Activated naive CD8-positive, alpha-beta T cell treated with anti-CD3 and anti-CD28 coated beads, Interleukin-2, amount 10 ng/mL, durations not matched to agents 7 days and 5 days (primary cell): ENCODE results near the gene SLC15A4. TPM values are rescaled to one million over a fixed set of nuclear protein-coding genes. Genes with fewer than 3 reads are reported as not detected.
"Not testable (repeated sequence)": the region's sequence is repeated elsewhere in the genome, so short reads cannot be mapped to it uniquely, and the experiment has no call there.

Experiments
- ATAC-seq: fragments of 150-1000 bp; cut with Tn5 transposase; one replicate; pipeline ENCODE4 v1.10.0; 2021; ENCODE audit warnings: low read depth, moderate library complexity
- POLR2A ChIA-PET: fragments of 350-600 bp; sonication (Branson Sonifier 250); formaldehyde crosslinking; loops from one replicate; lab custom pipeline; 2021; ENCODE audit warnings: antibody characterized with exemption; lab: Charles Lee
- DNase-seq: peaks from one replicate; pipeline ENCODE4 v3.0.0; 2021
- H3K27ac Mint-ChIP-seq: one replicate; pipeline ENCODE4 v1.8.0; 2022; ENCODE audit warnings: mild to moderate bottlenecking, mixed read lengths
- H3K27me3 Mint-ChIP-seq: one replicate; pipeline ENCODE4 v1.8.0; 2022; ENCODE audit warnings: mild to moderate bottlenecking, moderate library complexity, mixed read lengths
- H3K36me3 Mint-ChIP-seq: one replicate; pipeline ENCODE4 v1.8.0; 2021; ENCODE audit warnings: mild to moderate bottlenecking, mixed read lengths
- H3K4me1 Mint-ChIP-seq: one replicate; pipeline ENCODE4 v1.8.0; 2021; ENCODE audit warnings: mixed read lengths
- H3K4me3 Mint-ChIP-seq: one replicate; pipeline ENCODE4 v1.8.0; 2022; ENCODE audit warnings: mild to moderate bottlenecking, moderate library complexity, mixed read lengths
- H3K9me3 Mint-ChIP-seq: one replicate; pipeline ENCODE4 v1.8.0; 2021; ENCODE audit warnings: mixed read lengths
- total RNA-seq, 2 experiments: library from RNA; stranded (reverse); gene quantifications; one replicate each; pipeline ENCODE4 v1.2.3, GENCODE V29; 2021

SLC15A4 gene
- total RNA-seq, 2 experiments from 2014 or later, result 21.4 to 25.8 TPM

DNA sequence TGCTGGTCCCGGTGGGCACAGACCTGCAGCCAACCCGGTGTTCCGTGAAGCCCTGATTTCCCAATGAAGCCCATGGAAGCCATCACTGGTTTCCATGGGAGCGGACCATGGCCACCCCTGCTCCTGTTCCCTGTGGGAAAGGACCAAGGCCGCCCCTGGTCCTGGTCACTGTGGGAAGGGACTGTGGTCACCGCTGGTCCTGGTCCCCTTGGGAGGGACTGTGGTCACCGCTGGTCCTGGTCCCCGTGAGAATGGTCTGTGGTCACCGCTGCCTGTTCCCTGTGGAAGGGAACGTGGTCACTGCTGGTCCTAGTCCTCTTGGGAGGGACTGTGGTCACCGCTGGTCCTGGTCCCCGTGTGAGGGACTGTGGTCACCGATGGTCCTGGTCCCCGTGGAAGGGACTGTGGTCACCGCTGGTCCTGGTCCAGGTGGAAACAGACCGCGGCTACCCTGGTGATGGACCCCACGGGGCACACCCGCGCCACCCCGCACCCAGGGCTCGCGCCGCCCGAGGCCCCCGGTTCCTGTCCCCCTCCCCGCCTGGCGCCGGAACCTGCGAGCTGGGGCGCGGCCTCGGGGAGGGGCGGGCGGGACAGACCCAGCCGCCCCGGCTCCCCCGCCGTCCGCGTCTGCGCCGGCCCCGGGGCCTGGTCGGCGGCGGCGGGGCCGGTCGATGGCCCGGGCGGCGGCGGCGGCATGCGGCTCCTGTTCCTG is 29.3 kb upstream of the SLC15A4 start, which contains the start of gene GLT1D1:
GLT1D1 (plus strand) TSS at position 594 of the 715 bp plus-strand sequence; CDS start at position 698, 104 bp downstream.
- Mint-ChIP-seq H3K4me1 (no peaks in the 10 kb centered on the region), H3K9me3 (no peaks in the 10 kb centered on the region), H3K27ac (no peak within 1 kb of the TSS), H3K27me3 (peaks cover 32% of the 10 kb centered on the region), H3K36me3 (no peaks in the 10 kb centered on the region), H3K4me3 (peak within 1 kb of the TSS; percentile 48)
- DNase-seq (no peak), ATAC-seq (no peak)
- POLR2A ChIA-PET, result no interaction called here

DNA sequence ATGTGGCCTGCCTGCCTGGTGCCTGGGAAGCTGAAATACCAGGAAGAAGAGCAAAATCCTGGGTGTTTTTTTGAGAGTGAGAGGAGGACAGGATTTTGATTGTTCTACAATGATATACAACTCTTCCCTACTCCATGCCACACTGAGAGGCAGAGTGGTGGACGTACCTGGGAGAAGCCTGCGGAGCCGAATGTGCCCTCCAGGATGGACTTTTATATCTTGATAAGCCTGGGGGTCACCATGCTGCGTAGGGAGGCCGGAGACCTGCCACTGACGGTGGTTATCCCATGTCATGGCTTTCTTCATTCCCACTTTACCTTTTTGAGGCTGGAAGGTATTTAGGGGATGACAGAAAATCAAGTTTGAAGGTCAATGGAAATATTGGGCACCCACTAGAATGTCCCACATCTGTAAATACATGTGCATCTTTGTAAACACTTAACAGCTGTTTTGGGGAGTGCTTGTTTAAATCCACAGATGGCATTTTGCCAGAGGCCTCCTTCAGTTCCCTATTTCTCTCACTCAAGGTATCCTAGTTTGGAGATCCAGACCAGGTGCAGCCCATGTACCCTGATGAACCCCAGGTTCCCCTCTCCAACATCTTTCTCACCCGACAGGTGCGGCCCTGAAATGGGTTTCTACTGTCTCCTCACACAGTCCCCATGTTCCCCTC is 28.4 kb upstream of the SLC15A4 start:
- H3K27me3 Mint-ChIP-seq, result peaks cover 28% of the 10 kb centered on the region
- no peaks in the 10 kb centered on the region for H3K36me3 Mint-ChIP-seq
- no peak for DNase-seq
- no peak overlapping the region for H3K27ac Mint-ChIP-seq
- ATAC-seq, result no peak
- POLR2A ChIA-PET, result no interaction called here
- H3K4me1 Mint-ChIP-seq, result no peaks in the 10 kb centered on the region
- H3K9me3 Mint-ChIP-seq, result no peaks in the 10 kb centered on the region
- H3K4me3 Mint-ChIP-seq, result no peak overlapping the region

DNA sequence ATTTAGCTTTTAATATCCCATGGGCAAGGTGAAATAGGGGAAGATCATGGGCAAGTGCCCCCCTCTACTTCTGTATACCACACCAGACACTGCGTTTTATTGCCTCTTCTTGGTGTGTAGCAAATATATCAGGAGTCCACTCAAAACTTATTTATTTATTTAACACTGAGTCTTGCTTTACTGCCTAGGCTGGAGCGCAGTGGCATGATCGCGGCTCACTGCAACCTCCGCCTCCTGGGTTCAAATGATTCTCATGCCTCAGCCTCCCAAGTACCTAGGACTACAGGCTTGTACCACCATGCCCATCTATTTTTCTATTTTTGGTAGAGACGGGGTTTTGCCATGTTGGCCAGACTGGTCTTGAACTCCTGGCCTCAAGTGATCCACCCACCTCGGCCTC is 27.7 kb upstream of the SLC15A4 start:
- H3K27ac Mint-ChIP-seq, POLR2A ChIA-PET, H3K4me1 Mint-ChIP-seq, DNase-seq, H3K4me3 Mint-ChIP-seq, H3K9me3 Mint-ChIP-seq, ATAC-seq, H3K36me3 Mint-ChIP-seq: not testable (repeated sequence)
- peaks cover 28% of the 10 kb centered on the region for H3K27me3 Mint-ChIP-seq

DNA sequence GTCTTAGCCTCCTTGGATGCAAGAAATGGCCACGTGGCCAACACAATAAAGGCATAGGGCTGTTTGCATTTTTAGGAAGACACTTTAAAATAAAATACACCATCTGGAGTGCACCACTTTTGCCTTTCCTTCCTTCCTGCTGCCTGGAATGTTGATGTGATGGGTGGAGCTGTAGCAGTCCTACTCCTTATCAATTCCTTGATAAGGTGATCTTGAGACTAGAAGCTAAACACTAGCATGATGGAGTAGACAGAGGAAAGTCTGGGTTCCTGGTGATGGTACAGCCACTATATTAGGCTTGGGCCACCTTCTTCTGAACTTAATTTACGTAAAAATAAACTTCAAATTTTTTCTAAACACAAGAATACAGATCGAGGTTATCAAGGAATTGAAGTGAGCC is 26.6 kb upstream of the SLC15A4 start:
- ATAC-seq (no peak), DNase-seq (no peak)
- Mint-ChIP-seq H3K27ac (no peak overlapping the region), H3K9me3 (no peaks in the 10 kb centered on the region), H3K4me1 (no peaks in the 10 kb centered on the region), H3K4me3 (no peak overlapping the region), H3K27me3 (peaks cover 27% of the 10 kb centered on the region), H3K36me3 (no peaks in the 10 kb centered on the region)
- POLR2A ChIA-PET, result no interaction called here

DNA sequence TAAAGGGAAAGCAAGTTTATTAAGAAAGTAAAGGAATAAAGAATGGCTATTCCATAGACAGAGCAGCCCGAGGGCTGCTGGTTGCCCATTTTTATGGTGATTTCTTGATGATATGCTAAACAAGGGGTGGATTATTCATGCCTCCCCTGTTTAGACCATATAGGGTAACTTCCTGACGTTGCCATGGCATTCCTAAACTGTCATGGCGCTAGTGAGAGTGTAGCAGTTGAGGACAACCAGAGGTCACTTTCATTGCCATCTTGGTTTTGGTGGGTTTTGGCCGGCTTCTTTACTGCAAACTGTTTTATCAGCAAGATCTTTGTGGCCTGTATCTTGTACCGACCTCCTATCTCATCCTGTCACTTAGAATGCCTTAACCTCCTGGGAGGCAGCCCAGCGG is 26.0 kb upstream of the SLC15A4 start:
- not testable (repeated sequence) for DNase-seq, H3K27ac Mint-ChIP-seq, ATAC-seq, H3K4me3 Mint-ChIP-seq, H3K36me3 Mint-ChIP-seq, H3K4me1 Mint-ChIP-seq, H3K9me3 Mint-ChIP-seq
- peaks cover 23% of the 10 kb centered on the region for H3K27me3 Mint-ChIP-seq
- POLR2A ChIA-PET, result interaction anchor here (0.6 kb wide), 1 partner anchor 13 kb away, joined by 3 read pairs; no protein-coding TSS in a partner anchor

DNA sequence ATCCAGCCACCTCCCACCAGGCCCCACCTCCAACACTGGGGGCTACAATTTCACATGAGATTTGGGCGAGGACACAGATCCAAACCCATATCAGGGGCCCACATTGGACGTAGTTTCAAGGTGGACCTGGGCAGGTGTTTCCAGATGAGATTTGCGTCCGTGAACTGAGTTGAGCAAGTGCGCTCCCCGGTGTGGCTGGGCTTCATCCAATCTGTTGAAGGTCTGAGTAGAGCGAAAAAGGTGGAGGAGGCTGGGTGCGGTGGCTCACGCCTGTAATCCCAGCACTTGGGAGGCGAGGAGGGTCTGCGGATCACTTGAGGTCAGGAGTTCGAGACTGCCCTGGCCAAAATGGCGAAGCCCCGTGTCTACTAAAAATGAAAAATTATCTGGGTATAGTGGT is 24.6 kb upstream of the SLC15A4 start:
- Mint-ChIP-seq H3K27me3 (peaks cover 13% of the 10 kb centered on the region), H3K4me1 (no peaks in the 10 kb centered on the region), H3K27ac (no peak overlapping the region), H3K36me3 (no peaks in the 10 kb centered on the region), H3K9me3 (no peaks in the 10 kb centered on the region), H3K4me3 (no peak overlapping the region)
- ATAC-seq, result no peak
- POLR2A ChIA-PET, result no interaction called here
- DNase-seq, result no peak

DNA sequence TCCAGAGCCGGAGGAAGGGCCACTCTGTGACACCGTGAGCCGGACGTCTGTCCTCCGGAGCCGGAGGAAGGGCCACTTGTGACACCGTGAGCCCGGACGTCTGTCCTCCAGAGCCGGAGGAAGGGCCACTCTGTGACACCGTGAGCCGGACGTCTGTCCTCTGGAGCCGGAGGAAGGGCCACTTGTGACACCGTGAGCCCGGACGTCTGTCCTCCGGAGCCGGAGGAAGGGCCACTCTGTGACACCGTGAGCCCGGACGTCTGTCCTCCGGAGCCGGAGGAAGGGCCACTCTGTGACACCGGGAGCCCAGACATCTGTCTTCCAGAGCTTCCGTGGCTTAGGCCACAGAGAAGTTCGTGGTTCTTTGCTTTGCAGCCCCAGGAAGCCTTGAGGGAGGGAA is 22.9 kb upstream of the SLC15A4 start:
- H3K4me1 Mint-ChIP-seq, DNase-seq, H3K4me3 Mint-ChIP-seq, H3K27ac Mint-ChIP-seq, ATAC-seq, H3K36me3 Mint-ChIP-seq, H3K27me3 Mint-ChIP-seq, H3K9me3 Mint-ChIP-seq: not testable (repeated sequence)
- POLR2A ChIA-PET, result interaction anchor here (0.6 kb wide), 1 partner anchor 22 kb away, joined by 4 read pairs; no protein-coding TSS in a partner anchor

DNA sequence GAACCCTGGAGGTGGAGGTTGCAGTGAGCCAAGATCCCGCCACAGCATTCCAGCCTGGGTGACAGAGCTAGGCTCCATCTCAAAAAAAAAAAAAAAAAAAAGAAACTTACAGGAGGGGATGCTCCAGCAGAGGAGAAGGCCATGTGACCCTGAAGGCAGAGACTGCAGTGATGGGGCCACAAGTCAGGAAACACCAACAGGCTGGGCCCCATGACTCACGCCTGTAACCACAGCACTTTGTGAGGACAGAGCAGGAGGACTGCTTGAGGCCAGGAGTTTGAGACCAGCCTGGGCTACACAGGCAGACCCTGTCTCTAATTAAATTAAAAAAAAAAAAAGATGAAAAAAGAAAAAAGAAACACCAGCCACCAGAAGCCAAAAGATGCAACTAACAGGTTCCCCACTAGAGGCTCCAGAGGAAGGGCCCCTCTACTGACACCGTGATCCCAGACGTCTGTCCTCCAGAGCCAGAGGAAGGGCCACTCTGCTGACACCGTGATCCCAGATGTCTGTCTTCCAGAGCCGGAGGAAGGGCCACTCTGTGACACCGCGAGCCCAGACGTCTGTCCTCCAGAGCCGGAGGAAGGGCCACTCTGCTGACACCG is 20.4 kb upstream of the SLC15A4 start:
- Mint-ChIP-seq H3K4me1 (peaks cover 9% of the 10 kb centered on the region), H3K4me3 (no peak overlapping the region), H3K9me3 (no peaks in the 10 kb centered on the region), H3K36me3 (no peaks in the 10 kb centered on the region), H3K27me3 (peaks cover 12% of the 10 kb centered on the region), H3K27ac (no peak overlapping the region)
- POLR2A ChIA-PET, result no interaction called here
- DNase-seq (peak; percentile 34), ATAC-seq (peak; percentile 79)

DNA sequence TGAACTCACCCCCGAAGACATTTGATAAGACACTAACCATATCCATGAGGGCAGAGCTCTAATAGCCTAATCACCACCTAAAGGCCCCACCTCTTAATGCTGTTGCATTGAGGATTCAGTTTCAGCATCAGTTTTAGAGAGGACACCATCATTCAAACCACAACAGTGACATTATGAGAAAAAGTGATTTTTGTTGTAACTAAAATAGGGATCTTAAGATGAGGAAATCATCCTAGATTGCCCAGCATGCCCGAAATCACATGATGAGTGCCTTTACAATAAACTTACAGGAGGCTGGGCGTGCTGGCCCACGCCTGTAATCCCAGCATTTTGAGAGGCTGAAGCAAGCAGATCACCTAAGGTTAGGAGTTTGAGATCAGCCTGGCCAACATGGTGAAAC is 19.8 kb upstream of the SLC15A4 start:
- no peak for ATAC-seq
- Mint-ChIP-seq H3K4me1 (peaks cover 9% of the 10 kb centered on the region), H3K4me3 (no peak overlapping the region), H3K36me3 (no peaks in the 10 kb centered on the region), H3K27ac (no peak overlapping the region), H3K27me3 (peaks cover 12% of the 10 kb centered on the region), H3K9me3 (no peaks in the 10 kb centered on the region)
- no peak for DNase-seq
- POLR2A ChIA-PET, result no interaction called here

DNA sequence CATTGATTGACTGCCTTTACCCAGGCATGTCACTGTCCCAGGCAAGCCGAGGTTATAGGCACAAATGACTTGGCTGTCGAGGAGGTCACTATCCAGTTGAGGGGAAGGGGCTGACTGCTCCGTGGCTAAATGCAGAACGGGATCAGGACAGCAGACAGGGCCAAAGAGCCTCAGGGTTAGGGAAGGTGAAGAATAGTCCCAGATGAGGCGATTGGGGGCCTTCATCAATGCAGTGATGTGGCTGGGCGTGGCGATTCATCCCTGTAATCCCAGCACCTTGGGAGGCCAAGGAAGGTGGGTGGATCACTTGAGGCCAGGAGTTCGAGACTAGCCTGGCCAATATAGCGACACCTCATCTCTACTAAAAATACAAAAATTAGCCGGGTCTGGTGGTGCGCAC is 18.8 kb upstream of the SLC15A4 start:
- DNase-seq (no peak), ATAC-seq (no peak)
- no peak overlapping the region for H3K27ac Mint-ChIP-seq
- no peaks in the 10 kb centered on the region for H3K9me3 Mint-ChIP-seq
- peaks cover 9% of the 10 kb centered on the region for H3K4me1 Mint-ChIP-seq
- no peak overlapping the region for H3K4me3 Mint-ChIP-seq
- peaks cover 15% of the 10 kb centered on the region for H3K27me3 Mint-ChIP-seq
- POLR2A ChIA-PET, result no interaction called here
- no peaks in the 10 kb centered on the region for H3K36me3 Mint-ChIP-seq

DNA sequence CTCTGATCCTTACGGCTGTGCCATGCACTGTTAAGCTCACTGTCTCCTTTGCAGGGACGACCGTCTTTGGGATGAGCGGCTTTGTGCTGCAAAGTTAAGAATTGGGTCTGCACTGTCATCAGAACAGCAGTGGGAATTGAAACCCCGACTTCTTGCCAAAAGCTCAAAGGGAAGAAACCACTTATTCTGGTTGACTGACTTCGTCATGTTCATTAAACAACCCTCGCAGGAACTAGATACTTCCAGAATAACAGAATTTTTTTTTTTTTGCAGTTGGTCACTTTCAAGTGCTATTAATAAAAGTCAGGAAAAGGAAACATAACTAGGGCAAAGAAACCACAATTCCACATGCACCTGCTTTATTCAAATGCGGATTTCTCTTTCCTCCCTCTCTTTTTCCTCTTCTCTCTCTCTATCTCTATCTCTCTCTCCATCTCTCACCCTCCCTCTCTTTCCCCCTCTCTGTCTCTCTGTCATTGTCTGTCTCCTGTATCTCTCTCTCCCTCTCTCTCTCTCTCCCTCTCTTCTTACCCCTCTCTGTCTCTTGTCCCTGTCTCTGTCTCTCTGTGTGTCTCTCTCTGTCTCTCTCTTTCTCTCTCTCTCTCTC is 17.2 kb upstream of the SLC15A4 start:
- Mint-ChIP-seq H3K27ac (peak overlapping the region; percentile 62), H3K27me3 (peaks cover 19% of the 10 kb centered on the region), H3K4me3 (peak overlapping the region; percentile 39), H3K9me3 (no peaks in the 10 kb centered on the region), H3K4me1 (peaks cover 9% of the 10 kb centered on the region), H3K36me3 (no peaks in the 10 kb centered on the region)
- ATAC-seq, result no peak
- no peak for DNase-seq
- POLR2A ChIA-PET, result interaction anchor here (1.0 kb wide), 1 partner anchor 17 kb away, joined by 3 read pairs; the partner anchor contains the start of gene SLC15A4

DNA sequence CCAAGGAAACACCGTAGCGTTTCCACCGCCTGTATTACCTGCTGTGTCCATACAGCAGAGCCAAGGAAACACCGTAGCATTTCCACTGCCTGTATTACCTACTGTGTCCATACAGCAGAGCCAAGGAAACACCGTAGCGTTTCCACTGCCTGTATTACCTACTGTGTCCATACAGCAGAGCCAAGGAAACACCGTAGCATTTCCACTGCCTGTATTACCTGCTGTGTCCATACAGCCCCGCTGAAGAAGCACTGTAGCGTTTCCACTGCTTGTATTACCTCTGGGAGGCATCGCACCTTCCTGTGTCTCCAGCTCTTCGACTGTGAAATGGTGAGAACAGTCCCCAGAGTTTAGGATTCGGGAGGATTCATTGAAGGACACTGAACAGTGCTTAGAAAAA is 16.1 kb upstream of the SLC15A4 start:
- H3K36me3 Mint-ChIP-seq, ATAC-seq, DNase-seq, POLR2A ChIA-PET, H3K4me1 Mint-ChIP-seq, H3K4me3 Mint-ChIP-seq, H3K27ac Mint-ChIP-seq, H3K9me3 Mint-ChIP-seq: not testable (repeated sequence)
- H3K27me3 Mint-ChIP-seq, result peaks cover 19% of the 10 kb centered on the region

DNA sequence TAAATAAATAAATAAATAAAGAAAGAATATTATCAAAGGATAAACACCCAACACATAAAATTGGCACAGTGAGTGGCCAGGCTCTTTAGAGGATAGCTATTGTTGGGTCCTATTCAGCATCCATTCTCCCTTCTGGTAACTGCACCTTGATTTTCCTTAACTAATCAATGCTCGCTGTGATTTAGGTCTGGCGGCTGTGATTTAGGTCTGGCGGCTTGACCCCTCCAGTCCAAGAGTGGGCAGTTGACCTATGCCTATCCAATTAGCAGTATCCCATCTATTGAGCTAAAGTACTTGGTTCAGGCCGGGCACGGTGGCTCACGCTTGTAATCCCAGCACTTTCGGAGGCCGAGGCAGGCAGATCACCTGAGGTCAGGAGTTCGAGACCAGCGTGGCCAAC is 9.7 kb upstream of the SLC15A4 start:
- no peaks in the 10 kb centered on the region for H3K9me3 Mint-ChIP-seq
- DNase-seq (no peak), ATAC-seq (no peak)
- no peaks in the 10 kb centered on the region for H3K36me3 Mint-ChIP-seq
- H3K4me1 Mint-ChIP-seq, result peaks cover 15% of the 10 kb centered on the region
- H3K27ac Mint-ChIP-seq, result no peak overlapping the region
- peaks cover 11% of the 10 kb centered on the region for H3K27me3 Mint-ChIP-seq
- H3K4me3 Mint-ChIP-seq, result no peak overlapping the region
- POLR2A ChIA-PET, result no interaction called here
